ENCODE results near the gene IRF3.

IRF3 gene, protein sequence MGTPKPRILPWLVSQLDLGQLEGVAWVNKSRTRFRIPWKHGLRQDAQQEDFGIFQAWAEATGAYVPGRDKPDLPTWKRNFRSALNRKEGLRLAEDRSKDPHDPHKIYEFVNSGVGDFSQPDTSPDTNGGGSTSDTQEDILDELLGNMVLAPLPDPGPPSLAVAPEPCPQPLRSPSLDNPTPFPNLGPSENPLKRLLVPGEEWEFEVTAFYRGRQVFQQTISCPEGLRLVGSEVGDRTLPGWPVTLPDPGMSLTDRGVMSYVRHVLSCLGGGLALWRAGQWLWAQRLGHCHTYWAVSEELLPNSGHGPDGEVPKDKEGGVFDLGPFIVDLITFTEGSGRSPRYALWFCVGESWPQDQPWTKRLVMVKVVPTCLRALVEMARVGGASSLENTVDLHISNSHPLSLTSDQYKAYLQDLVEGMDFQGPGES

DNA sequence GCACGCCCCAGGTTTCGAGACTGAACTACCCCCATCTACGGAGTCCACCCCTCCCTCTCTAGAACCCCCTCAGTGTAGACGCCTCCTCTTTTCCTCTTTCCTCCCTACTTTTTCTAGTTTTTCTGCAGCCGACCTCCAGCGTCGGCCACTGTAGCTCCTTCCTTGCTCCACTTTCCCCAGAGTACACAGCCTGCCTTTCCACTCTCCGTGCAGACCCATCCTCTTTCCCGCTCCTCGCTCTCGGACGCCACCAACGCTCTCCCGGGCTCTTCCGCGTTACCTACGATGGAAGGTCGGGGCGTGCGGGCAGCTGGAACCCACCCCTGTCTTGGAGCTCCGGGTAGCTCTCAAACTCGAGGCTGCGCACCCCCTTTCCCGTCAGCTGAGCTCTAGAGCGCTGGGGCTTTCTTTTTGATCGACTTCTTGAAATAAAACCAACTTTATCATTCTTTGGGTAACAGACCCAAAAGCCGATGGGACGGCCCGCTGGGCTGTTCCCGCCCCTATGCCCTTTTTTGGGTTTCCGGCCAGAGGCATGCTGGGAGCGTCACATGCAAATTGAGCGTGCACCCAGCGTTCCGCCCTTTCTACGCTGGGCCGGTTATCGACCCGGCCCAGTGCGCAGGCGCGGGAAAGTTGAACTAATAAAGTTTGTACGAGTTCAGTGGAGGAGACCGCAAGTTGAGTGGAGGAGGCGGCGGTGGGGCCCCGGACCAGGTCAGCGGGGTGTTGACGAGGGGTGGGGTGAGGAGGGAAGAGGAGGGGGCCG, at the start of gene IRF3, which contains the start of gene BCL2L12:
TSS of gene IRF3 (minus strand) at position 507 of the 769 bp plus-strand sequence. CDS start 1,019 bp downstream, outside the sequence.
TSS of gene BCL2L12 (plus strand) at position 583 of the 769 bp plus-strand sequence. CDS start 760 bp downstream, outside the sequence.
- peak; percentile 95 for DNase-seq

DNA sequence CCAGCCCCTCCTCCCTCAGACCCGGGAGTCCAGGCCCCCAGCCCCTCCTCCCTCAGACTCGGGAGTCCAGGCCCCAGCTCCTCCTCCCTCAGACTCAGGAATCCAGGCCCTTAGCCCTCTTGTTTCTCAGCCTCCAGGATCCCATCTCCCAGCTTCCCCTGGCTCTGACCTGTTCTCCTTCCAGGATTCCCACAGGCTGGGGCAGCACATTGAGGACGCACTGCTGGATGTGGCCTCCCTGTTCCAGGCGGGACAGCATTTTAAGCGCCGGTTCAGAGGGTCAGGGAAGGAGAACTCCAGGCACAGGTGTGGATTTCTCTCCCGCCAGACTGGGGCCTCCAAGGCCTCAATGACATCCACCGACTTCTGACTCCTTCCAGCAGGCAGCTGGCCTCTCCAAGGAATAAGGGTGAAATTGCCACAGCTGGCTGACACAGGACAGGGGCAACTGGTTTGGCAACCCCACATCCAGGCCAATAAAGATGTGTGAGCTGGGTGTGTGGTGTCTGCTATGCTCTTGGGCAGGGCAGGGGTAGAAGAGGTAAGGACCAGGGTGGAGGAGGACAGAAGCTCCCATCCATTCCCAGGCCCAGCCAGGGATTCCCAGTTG, 47.7 kb upstream of the IRF3 start:
- DNase-seq, result no peak

DNA sequence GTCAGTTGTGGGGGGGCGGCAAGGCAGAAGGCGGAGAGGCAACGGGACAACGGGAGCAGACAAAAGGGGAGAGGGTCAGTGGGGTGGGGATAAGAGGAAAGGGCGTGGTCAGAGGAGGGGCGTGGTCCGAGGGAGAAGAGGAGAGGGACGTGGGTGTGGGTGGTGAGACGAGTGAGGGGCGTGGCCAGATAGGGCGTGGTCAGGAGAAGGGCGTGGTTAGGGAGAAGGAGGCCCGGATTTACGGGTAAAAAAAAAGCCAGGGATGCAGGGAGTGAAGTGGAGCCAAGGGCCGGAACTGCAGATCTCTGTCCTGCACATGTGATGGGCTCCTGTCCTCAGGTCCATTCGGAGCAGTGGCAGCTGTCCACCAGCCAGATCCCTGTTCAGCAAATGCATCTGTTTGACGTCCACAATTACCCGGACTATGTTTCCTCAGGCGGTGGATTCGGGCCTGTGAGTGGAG, 46.8 kb upstream of the IRF3 start:
- no peak for DNase-seq

DNA sequence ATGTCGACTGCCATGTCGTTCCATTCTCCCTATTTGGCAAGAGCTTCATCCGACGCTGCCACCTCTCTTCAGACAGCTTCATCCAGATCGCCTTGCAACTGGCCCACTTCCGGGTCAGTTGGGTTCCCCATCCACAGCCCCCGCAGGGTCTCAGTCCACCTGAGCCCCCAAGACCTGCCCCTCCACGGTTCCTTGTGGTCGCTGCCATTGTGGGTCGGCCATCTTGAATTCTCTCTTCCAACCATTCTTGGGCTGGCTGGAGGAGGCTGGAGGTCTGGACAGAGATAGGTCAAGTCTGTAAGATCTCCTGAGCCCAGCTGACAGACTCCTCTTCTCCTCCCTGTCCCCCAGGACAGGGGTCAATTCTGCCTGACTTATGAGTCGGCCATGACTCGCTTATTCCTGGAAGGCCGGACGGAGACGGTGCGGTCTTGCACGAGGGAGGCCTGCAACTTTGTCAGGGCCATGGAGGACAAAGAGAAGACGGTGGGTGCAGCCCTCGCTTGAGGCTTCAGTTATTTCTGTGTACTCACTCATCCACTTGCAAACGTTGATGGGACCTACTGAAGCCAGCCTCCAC, 44.8 kb upstream of the IRF3 start:
- DNase-seq, result no peak

DNA sequence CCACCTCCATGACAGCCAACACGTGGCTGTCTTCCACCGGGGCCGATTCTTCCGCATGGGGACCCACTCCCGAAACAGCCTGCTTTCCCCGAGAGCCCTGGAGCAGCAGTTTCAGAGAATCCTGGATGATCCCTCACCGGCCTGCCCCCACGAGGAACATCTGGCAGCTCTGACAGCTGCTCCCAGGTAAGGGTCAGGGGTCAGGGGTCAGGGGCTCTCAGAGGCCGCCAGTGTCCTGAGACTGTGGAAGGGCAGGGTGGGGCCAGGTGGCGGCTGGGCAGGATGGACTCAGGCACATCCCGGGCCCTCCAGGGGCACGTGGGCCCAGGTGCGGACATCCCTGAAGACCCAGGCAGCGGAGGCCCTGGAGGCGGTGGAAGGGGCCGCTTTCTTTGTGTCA, 40.3 kb upstream of the IRF3 start:
- DNase-seq, result no peak

DNA sequence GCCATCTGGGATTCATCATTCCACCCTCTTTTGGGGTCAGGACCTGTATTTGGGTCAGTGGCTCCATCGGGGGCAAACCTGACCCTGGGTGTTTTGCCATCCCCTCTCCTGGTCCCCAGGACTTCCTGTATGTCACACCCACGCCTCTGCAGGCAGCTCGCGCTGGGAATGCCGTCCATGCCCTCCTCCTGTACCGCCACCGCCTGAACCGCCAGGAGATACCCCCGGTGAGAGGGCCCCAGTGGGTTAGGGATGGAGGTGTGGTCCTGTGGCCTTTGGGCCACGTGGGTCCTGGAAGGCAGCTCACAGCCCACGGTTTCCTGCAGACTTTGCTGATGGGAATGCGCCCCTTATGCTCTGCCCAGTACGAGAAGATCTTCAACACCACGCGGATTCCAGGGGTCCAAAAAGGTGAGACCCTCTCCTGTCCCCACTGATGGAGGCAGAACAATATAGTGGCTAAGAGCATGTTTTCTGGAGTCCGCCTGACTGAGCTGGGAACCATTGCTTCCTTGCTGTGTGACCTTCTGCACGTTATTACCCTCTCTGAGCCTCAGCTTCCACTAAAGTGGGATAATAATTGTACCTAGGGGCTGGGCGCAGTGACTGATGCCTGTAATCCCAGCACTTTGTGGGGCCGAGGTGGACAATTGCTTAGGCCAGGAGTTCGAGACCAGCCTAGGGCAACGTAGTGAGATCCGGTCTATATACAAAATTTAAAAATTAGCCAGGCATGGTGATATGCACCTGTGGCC, 39.4 kb upstream of the IRF3 start:
- DNase-seq, result no peak

DNA sequence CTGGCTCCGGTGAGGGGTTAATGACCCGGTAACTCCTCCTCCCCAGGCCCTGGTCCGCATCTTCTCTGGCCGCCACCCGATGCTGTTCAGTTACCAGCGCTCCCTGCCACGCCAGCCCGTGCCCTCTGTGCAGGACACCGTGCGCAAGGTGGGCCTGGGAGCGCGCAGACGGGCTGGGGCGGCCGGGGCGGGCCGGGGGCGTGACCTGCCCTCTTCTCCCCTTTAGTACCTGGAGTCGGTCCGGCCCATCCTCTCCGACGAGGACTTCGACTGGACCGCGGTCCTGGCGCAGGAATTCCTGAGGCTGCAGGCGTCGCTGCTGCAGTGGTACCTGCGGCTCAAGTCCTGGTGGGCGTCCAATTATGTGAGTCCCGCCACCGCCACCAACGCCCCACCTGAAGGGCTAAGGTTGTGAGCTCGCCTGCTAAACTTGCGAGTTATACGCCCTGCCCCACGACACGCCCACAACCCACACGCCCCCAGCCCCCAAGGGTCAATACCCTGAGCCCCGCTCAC, 35.7 kb upstream of the IRF3 start:
- no peak for DNase-seq

DNA sequence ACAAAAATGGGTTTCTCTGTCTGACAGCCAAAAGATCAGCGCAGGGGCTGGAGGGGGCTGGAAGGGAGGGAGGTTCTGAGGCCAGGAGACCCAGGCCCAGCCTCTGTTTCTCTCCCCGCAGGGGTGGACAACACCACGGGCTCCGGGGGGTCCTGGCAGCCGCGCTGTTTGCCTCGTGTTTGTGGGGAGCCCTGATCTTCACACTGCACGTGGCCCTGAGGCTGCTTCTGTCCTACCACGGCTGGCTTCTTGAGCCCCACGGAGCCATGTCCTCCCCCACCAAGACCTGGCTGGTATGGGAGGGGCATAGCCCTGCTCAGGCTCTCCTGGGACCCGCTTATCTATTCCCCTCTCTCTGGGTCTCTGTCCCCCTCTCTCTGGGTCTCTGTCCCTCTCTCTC, 34.9 kb upstream of the IRF3 start:
- no peak for DNase-seq

DNA sequence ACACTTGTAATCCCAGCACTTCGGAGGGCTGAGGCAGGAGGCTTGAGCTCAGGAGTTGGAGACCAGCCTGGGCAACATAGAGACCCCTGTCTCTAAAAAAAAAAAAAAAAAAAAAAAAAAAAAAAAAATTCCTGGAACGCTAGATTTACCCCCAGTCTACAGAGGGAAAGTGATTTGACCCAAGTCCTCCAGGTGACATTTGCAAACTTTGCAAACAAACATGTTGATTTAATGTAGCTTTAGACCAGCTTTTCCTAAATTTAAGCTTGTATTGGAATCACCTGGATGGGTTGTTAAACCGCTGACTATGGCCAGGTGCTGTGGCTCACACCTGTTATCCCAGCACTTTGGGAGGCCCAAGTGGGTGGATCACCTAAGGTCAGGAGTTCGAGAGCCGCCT, 33.7 kb upstream of the IRF3 start:
- DNase-seq, result no peak

DNA sequence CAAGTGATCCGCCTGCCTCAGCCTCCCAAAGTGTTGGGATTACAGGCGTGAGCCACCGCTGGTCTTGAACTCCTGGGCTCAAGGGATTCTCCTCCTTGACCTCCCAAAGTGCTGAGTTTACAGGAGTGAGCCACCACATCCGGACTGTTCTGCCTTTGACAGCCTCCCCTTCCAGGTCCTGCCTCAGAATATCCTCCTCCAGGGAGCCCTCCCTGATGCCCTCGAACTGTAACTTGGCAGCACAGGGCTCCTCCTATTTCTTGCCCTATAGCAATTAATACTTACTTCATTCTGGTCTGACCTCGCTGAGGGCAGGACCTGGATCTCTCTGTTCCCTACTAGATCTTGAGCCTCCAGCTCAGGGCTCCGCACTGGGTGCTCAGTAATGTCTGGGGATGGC, 31.2 kb upstream of the IRF3 start:
- DNase-seq, result no peak

DNA sequence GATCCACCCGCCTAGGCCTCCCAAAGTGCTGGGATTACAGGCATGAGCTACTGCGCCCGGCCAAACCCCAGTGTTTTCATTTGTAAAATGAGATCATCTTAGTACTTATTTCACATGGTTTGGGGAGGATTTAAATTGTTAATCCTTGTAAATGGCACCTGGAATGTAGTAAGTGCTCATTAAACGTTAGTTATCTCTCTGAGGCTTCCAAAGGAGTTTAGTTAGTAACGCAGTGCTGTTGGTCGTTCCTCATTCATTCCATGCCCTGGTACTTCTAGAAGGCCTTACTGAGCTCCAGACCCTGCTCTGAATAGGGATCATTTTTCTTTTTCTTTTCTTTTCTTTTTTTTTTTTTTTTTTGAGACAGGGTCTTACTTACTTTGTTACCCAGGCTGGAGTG, 30.5 kb upstream of the IRF3 start:
- DNase-seq, result no peak

DNA sequence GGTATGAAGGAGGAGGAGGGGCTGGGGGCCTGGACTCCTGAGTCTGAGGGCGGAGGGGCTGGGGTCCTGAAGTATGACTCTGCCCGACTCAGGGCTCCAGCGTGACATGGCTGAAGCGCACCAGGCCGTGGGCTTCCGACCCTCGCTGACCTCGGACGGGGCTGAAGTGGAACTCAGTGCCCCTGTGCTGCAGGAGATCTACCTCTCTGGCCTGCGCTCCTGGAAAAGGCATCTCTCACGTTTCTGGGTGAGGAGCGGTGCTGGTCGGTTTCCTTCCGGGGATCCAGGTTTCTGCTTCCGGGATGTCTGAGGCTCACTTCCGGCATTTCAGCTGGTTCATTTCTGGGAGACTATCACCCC, 26.5 kb upstream of the IRF3 start:
- DNase-seq, result no peak

DNA sequence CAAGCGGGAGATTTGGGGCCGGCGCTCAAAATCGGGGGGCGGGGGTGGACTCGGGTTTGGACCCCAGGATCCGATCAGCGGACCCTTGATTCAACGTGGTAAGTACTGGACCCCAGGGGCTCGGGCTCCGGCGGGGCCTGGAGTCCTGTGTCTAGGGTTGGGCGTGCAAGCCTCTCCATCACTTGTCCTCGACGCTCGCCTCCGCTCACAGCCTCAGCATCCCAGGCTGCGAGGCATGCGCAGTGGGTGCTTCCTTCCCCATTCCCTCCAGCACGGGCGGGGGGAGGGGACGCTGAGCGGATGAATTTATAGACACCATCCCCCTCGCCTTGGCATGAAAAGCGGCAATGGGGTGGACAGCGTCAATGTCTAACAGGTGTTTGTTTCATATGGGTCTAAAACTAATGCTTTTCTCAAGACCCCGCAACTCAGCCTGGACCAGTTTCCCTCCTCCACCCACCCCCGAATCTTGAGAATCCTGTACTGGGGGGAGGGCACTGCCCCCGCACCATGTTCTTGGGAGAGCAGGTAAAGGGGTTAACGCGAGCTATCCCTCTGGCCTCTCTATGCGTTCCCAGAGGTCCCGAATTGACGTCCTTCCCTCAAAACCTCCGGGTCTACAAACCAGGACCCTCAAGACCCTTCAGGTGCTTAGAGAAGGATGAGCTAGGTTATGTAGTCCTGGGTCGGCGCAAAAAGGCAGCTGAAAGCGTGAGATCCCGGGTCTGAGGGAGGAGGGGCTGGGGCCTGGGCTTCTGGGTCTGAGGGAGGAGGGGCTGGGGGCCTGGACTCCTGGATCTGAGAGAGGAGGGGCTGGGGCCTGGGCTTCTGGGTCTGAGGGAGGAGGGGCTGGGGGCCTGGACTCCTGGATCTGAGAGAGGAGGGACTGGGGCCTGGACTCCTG, 25.8 kb upstream of the IRF3 start:
- DNase-seq, result peak; percentile 90

DNA sequence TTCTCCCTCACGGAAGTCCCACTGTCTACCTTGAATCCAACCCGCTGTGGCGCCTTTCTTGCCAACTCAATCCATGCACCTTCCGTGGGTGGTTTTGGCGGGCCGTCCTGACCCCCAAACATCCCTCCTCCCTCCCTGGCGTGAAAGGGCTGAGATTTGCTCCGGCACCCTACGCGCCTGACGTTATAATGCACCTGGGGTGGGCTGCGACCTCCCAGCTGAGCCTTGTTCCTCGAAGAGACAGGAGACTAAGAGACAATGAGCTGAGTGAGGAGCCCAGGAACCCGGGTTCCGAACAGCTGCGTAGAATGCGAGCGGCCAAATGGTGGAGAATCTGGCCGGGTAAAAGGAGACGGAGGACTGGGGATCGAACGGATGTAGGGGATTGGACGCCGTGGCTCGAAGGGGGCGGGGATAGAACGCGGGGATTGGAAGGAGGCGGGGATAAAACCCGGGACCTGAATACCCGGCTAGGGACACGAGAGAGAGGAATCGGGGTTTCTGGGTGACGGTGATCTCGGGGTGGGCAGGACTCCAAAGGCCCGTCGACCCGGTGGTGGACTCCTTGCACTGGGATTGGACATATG, 25.1 kb upstream of the IRF3 start, which contains the start of gene CPT1C:
TSS of gene CPT1C (plus strand) at position 461 of the 587 bp plus-strand sequence. CDS start 1,137 bp downstream, outside the sequence.
- DNase-seq, result peak; percentile 97

DNA sequence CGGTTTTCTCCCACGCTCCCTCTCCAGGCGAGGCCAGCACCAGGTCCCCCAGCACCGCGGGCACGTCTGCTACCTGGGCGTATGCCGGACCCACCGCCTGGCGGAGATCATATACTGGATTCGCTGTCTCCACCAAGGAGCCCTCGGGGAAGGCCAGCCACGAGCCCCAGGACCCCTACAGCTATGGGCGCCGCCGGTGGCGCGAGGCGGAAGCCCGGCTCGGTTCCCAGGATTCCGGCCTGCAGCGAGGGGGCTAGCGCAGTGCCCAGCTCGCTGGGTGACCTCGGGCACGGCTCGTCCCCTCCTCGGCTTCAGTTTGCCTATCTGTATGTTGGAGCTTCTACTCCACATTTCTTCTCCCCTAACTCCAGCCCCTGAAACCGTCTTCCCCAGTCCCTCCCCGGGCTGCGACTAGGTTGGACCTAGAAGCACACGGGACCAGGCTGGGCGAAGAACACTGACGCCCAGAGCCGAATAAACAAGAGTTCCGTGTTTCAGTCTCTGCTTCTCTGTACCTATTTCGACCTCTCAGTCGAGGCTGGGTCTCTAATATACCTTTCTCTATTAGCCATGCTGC, 24.5 kb upstream of the IRF3 start:
- no peak for DNase-seq

DNA sequence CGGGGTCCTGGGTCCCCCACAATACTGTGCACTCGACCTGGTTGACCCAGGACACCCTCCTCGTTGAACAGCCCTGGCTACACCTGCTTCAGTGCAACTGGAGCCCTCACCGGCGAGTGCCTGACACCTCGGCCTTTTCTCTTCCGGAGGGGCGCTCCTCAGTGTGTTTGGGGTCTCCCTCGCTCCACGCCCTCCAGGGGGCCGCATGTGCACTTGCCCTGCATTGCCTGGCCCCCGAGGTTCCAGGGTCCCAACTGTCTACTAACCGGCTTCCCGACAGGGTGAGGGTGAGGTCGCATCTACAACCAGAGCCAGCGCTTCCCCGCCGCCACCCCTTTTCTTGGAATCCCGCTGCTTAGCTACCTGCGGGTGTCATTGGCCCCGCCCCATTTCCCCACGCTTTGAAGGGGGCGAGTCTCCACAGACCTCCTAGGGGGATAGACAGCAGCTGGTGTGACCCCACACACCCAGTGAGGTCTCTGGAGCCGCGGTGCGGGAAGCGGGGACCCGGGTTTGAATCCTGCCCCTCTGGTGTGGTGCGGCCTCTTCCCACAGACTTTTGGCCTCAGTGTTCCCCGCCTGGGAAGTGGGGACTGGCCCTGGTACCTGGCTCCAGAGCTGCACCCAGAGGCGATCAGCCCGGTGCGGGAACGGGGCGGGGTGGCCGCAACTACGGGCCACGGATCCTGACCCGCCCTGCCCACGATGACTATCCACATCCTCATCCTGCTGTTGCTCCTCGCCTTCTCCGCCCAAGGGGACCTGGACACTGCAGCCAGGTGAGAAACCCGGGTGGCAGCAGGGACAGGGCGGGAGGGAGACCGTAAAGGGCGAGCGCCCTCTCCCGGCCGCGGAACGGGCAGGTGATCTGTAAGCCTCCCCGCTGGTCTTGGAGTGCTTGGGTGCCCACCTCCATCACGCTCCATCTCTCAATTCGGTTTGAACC, 23.7 kb upstream of the IRF3 start, which contains the start of gene ADM5:
TSS of gene ADM5 (plus strand) at position 462 of the 946 bp plus-strand sequence. CDS start at position 706, 244 bp downstream.
- peak; percentile 77 for DNase-seq

DNA sequence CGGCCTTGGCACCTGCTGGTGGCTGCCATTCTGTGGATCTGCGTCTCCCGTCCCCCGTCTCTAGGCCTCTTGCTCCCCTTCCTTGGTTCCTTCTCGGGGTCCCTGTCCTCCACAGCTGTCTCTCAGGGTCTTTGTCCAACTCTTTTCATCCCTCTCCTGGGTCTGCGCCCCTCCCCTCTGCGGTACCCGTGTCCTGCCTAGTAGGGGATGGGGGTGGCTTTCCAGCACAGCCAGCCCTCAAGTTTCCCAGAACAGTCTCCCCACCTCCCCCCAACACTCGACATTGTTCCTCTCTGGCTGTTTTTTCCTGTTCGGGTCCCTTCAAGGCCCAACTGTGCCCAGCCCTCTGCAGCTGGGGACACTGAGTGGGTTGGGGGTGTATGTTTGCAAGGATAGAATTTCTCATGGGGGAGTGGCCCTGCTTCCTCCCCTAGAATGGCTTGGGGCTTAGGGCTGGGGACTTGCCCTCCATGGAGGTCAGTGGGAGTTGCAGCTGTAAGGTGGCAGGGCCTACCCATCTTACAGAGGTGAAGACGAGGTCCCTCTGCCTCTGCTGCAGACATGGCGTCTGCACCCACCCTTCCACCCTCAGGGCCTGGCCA, 23.0 kb upstream of the IRF3 start:
- no peak for DNase-seq

DNA sequence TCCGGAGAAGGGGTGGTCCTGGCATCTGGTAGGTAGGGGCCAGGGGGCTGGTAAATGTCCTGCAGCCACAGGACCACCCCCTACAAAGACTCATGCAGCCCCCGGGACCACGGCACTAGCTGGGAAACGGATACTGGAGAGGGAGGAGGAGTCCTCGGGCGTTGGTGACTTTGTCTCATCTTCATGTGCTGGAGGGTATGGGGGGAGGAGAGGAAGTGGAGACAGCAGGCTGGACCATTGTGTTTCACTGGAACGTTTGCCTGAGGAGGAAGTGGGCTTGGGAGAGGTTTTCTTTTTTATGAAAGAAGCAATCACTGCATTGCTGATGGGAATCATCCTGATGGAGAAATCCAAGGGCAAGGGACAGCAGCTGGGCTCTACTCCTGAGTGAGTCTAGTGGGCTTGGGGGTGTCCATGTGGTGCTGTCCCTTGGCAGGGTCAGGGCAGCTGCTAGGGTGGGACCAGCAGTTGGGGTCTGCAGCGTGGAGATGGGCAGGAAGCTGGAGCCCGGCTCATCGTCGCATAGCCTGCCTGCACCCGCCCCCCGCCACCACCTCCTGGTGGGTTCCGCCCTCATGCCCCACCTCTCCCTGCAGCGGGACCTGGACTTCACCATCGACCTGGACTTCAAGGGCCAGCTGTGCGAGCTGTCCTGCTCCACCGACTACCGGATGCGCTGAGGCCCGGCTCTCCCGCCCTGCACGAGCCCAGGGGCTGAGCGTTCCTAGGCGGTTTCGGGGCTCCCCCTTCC, 22.1 kb upstream of the IRF3 start:
- no peak for DNase-seq

Measured in NCI-H1436 (cell line).